ENCODE measurements around the gene LIPT2.

LIPT2 gene

DNA sequence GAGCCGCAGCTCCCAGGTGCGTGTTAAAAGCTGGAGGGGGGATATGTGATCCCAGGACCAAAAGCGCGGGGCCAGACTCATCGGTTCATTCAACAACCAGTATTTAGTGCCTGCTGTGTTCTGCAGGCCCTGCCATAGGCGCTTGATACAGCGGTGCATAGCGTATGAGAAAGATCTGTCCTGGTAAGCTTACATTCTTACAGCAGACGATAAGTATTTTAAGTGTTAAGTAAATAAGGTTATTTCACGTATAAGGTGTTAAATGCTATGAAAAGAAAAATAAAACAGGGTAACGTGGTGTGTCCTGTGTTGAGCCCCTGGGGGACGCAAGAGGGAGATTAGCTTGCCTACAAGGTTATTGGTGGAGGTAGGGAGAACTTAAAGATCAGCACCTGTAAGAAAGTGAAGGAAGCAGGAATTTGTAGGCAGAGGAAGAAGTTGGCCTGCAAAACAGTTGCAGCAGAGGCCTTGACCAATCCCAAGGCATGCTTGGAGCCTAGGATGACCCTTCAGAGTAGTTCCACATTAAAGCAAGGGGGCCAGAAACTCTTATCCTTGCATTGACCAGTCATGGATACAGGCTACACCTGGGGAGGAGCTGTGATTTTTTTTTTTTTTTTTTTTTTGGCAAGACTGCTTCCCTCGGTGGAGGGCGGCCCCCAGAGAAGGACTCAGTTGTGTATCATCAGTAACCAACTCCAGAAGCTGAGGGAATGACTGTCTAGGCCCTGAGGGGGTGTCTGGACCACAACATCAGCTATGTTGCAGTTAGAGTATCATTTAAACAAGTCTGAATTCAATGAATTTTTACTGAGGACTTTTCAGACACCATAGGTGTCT lies 487 bp upstream of the LIPT2 start:
- TF ChIP-seq TAF1 (IDR thresholded peaks at IDR 0.05; ENCODE audit: borderline replicate concordance, low read depth, low read length): no peak
- TF ChIP-seq POLR2AphosphoS5 (IDR thresholded peaks at IDR 0.05; ENCODE audit: low read depth, low read length): no peak
- TF ChIP-seq POLR2A (IDR thresholded peaks at IDR 0.05; ENCODE audit: low read depth, low read length): no peak
- DNase-seq (ENCODE audit: insufficient read length) (no peak), FAIRE-seq (peak; percentile 44)

DNA sequence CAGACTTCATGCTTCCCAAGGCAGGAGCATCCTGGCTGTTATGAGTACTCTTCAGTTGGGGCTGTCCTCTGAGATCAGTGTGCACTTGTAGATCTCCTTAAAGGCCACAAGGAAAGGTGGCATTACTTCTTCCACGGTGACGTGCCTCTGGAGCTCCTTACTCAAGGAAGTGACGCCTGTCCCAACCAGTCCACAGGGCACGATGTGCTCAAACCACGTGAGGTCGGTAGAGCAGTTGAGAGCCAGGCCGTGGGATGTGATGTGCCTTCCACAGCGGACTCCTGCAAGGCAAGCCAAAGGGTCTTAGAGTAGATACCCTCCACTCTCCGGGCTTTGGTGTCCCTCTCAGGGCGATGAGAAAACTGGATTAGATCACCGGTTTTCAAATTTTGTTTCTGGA lies 1.4 kb downstream of the LIPT2 start:
- no peak for TF ChIP-seq TAF1 (IDR thresholded peaks at IDR 0.05; ENCODE audit: borderline replicate concordance, low read depth, low read length)
- TF ChIP-seq POLR2A (IDR thresholded peaks at IDR 0.05; ENCODE audit: low read depth, low read length): no peak
- TF ChIP-seq POLR2AphosphoS5 (IDR thresholded peaks at IDR 0.05; ENCODE audit: low read depth, low read length): no peak
- DNase-seq (ENCODE audit: insufficient read length) (no peak), FAIRE-seq (no peak)

DNA sequence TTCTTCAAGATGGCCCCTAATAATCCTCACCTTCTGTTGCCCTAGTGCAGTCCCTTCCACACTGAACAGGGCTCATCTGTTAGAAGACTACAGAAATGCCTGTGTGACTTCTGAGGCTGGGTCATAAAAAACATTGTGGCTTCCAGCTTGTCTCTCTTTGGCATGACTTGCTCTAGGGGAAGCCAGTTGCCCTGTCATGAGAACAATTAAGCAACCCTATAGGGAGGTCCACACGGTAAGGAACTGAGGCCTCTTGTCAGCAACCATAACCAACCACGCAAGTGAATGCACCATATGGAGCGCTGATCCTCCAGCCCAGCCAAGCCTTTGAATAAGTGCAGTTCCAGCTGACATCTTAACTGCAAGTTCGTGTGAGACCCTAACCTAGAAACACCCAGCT lies 2.6 kb downstream of the LIPT2 start:
- no peak for TF ChIP-seq POLR2AphosphoS5 (IDR thresholded peaks at IDR 0.05; ENCODE audit: low read depth, low read length)
- no peak for TF ChIP-seq TAF1 (IDR thresholded peaks at IDR 0.05; ENCODE audit: borderline replicate concordance, low read depth, low read length)
- no peak for TF ChIP-seq POLR2A (IDR thresholded peaks at IDR 0.05; ENCODE audit: low read depth, low read length)
- no peak for DNase-seq (ENCODE audit: insufficient read length)
- FAIRE-seq: no peak

DNA sequence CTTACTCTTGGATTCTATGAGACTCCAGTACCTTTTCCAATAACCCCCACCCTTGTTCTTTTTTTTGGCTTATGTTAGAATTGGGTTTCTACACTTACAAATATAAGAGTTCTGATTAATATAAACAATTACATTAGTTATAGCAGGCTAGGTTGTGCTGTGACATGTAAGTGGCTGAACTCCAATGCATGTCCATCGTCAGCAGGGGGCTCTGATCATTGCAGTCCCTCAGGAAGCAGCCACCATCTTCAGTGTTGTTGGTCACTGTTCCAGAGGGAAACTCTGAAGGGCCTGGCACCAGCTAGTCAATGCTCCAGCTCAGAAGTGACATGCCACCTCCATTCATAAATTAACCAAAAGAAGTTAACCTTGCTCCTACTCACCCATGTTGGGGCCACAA lies 5.6 kb downstream of the LIPT2 start:
- FAIRE-seq (no peak), DNase-seq (ENCODE audit: insufficient read length) (no peak)
- TF ChIP-seq TAF1 (IDR thresholded peaks at IDR 0.05; ENCODE audit: borderline replicate concordance, low read depth, low read length) (no peak), POLR2AphosphoS5 (IDR thresholded peaks at IDR 0.05; ENCODE audit: low read depth, low read length) (no peak), POLR2A (IDR thresholded peaks at IDR 0.05; ENCODE audit: low read depth, low read length) (no peak)

DNA sequence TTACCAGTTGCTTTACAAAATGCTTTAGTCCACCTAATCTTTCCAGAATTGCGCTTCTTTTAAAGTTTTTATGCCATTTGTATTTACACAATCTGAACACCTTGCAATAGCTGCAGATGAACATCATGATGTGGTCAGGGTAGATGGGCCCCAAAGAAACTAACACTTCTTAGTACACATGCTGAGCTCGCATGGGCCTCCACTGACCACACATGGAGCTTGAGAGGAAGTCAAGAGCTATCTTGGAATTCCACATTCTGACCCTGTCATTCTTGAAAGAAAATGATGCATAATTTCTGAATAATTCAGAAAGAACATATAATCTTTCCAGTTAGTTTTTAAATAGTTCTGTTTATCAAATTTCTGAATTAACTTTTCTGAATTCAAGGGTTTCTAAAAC lies 7.7 kb downstream of the LIPT2 start:
- DNase-seq (ENCODE audit: insufficient read length) (no peak), FAIRE-seq (no peak)
- TF ChIP-seq TAF1 (IDR thresholded peaks at IDR 0.05; ENCODE audit: borderline replicate concordance, low read depth, low read length) (no peak), POLR2AphosphoS5 (IDR thresholded peaks at IDR 0.05; ENCODE audit: low read depth, low read length) (no peak)

DNA sequence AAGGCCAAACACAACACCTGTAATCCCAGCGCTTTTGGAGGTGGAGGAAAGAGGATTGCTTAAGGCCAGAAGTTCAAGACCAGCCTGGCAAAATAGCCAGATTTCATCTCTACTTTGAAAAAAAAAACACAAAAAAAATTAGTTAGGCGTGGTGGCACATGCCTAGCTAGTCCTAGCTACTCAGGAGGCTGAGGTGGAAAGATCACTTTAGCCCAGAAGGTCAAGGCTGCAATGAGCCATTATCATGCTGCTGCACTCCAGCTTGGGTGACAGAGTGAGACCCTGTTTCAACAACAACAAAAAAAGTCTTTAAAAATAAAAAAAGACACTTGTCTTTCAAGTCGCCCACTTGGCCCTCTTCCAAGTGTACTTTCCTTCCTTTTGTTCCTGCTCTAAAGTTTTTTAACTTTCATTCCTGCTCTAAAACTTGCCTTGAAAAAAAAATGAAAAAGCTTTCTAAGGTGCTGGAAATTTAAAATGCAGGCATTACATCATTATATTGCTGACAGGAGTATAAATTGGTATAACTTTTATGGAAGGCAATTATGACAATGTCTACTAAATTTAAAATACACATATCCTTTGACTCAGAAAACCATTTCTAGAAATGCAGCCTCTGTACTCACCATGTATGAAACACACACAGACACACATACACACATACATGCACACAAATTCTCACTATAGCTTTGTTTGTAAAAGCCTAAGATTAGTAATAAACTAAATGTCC lies 12.7 kb downstream of the LIPT2 start:
- DNase-seq (ENCODE audit: insufficient read length) (no peak), FAIRE-seq (no peak)
- TF ChIP-seq POLR2A (IDR thresholded peaks at IDR 0.05; ENCODE audit: low read depth, low read length) (no peak), POLR2AphosphoS5 (IDR thresholded peaks at IDR 0.05; ENCODE audit: low read depth, low read length) (no peak), TAF1 (IDR thresholded peaks at IDR 0.05; ENCODE audit: borderline replicate concordance, low read depth, low read length) (no peak)

DNA sequence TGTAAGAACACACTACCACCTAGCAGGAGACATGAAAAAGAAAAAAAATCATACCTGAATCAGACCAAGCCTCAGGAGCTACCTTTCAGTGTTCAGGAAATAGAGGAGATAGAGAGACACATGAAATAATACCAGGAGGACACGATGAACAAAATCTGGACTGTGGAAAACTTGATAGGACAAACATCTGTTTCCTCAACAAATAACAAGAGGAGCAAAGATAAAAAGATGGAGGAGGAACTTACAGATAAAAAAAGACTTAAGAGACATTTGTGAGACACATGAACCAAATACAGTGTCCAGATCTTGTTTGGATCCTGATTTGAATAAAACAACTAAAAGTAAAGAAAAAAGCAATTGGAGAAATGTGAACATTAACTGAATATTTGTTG lies 13.8 kb downstream of the LIPT2 start:
- TF ChIP-seq POLR2A (IDR thresholded peaks at IDR 0.05; ENCODE audit: low read depth, low read length) (no peak), TAF1 (IDR thresholded peaks at IDR 0.05; ENCODE audit: borderline replicate concordance, low read depth, low read length) (no peak), POLR2AphosphoS5 (IDR thresholded peaks at IDR 0.05; ENCODE audit: low read depth, low read length) (no peak)
- no peak for DNase-seq (ENCODE audit: insufficient read length)
- no peak for FAIRE-seq

DNA sequence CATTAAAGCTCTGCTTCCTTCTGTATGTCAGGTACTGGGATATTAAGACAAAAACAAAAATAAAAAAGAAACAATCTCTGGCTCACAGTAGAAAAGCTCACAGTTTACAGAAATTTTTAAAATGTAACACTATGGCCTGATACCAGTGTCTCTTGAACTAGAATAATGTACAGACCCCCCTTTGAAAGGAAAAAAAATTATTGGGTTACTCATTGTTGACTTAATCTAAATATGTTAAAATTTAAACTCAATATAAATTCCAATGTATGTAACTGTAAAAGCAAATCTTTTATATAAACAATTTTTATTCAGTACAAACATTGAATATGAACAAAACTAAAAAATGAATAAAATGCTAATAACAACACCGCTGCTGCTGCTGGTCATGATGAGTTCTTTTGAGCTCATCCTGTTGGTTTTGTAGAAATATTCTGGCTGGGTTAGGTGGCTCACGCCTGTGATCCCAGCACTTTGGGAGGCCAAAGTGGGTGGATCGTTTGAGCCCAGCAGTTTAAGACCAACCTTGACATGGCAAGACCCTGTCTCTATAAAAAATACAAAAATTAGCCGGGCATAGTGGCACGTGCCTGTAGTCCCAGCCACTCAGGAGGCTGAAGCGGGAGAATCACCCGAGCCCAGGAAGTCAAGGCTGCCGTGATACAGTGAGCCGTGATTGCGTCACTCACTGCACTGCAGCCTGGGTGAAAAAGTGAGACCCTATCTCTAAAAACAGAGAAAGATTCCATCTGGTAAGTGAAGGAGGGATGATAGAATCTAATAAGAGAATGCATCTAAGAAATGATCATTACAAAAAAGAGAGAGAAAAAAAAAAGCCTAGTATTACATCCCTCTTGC lies 14.4 kb downstream of the LIPT2 start:
- DNase-seq (ENCODE audit: insufficient read length): no peak
- no peak for TF ChIP-seq POLR2A (IDR thresholded peaks at IDR 0.05; ENCODE audit: low read depth, low read length)
- TF ChIP-seq TAF1 (IDR thresholded peaks at IDR 0.05; ENCODE audit: borderline replicate concordance, low read depth, low read length): no peak
- no peak for TF ChIP-seq POLR2AphosphoS5 (IDR thresholded peaks at IDR 0.05; ENCODE audit: low read depth, low read length)
- no peak for FAIRE-seq

DNA sequence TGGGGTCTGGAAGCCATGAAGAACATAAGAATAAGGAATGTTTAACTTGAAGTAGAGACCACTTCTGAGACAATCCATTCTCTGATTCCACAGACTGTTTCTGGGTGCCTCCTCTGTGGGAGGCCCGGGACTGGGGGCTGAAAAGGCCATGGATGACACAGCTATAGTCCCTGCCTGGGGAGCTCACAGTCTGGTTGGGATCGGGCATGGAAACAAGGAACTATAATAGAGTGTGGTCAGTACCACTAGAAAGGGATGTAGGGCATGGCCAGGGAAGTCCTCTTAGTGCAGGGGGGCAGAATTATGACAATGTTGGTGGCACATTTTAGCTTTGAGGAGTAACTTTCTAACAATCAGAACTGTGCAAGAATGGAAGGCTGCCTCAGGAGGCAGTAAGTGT lies 17.0 kb downstream of the LIPT2 start:
- no peak for TF ChIP-seq POLR2A (IDR thresholded peaks at IDR 0.05; ENCODE audit: low read depth, low read length)
- no peak for TF ChIP-seq TAF1 (IDR thresholded peaks at IDR 0.05; ENCODE audit: borderline replicate concordance, low read depth, low read length)
- no peak for TF ChIP-seq POLR2AphosphoS5 (IDR thresholded peaks at IDR 0.05; ENCODE audit: low read depth, low read length)
- FAIRE-seq: no peak
- no peak for DNase-seq (ENCODE audit: insufficient read length)

DNA sequence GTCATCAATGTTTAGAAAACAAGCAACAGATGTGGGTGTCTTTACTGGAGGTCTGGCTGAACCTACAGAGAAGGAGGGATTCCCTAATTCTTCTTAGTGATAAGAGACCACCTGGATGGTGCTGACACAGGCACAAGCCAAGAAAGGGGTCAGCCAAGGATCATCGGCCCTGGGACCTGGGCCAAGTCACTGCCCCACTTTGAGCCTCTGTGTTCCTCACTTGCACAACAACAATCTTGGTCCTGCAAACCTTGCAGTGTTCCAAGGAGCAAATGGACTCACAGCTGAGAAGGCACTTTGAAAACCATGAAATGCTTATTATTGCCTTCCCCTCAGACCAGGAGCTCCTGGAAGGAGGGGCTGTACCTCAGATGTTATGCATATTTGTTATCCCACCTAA lies 19.2 kb downstream of the LIPT2 start:
- TF ChIP-seq POLR2AphosphoS5 (IDR thresholded peaks at IDR 0.05; ENCODE audit: low read depth, low read length): no peak
- TF ChIP-seq TAF1 (IDR thresholded peaks at IDR 0.05; ENCODE audit: borderline replicate concordance, low read depth, low read length): no peak
- no peak for TF ChIP-seq POLR2A (IDR thresholded peaks at IDR 0.05; ENCODE audit: low read depth, low read length)
- DNase-seq (ENCODE audit: insufficient read length) (no peak), FAIRE-seq (no peak)
